HepG2 (cell line): Measurements from ENCODE around the gene TBCB. TPM values are rescaled to one million over a fixed set of nuclear protein-coding genes. Genes with fewer than 3 reads are reported as not detected.

ENCODE experiments used
- GABPA ChIP-seq, 2 experiments: IDR thresholded peaks; 2 replicates each; pipeline ENCODE4 v1.6.1; 2011 to 2016; ENCODE audit warnings: low read depth in 2 of 2, low read length in 1 of 2, missing biosample characterization in 1 of 2, missing genetic modification characterization in 1 of 2
- IKZF4 ChIP-seq: sonication (generic); formaldehyde crosslinking; IDR thresholded peaks from 2 replicates; pipeline ENCODE4 v1.5.1; 2020; ENCODE audit warnings: borderline replicate concordance, mild to moderate bottlenecking, low read depth, missing genetic modification reagents; ENCODE audit errors: not compliant biosample characterization
- KDM2A ChIP-seq: sonication (generic); formaldehyde crosslinking; IDR thresholded peaks from 2 replicates; pipeline ENCODE4 v1.4.0; 2020; ENCODE audit warnings: low read depth, missing genetic modification reagents, borderline replicate concordance
- MAF1 ChIP-seq: sonication (generic); formaldehyde crosslinking; IDR thresholded peaks from 2 replicates; pipeline ENCODE4 v1.5.0; 2020; ENCODE audit warnings: missing genetic modification reagents, borderline replicate concordance
- MAFK ChIP-seq, 2 experiments: IDR thresholded peaks in 1 of 2; conservative IDR thresholded peaks in 1 of 2; 2 replicates each; pipeline ENCODE4 v1.6.1; 2011; ENCODE audit warnings: improper control_type of control experiment in 2 of 2, low read length in 2 of 2
- SKIL ChIP-seq: sonication (generic); formaldehyde crosslinking; IDR thresholded peaks from 2 replicates; pipeline ENCODE4 v1.8.0; 2022; ENCODE audit warnings: missing genetic modification reagents, mild to moderate bottlenecking, moderate library complexity, borderline replicate concordance
- ZNF17 ChIP-seq: sonication (generic); formaldehyde crosslinking; IDR thresholded peaks from 2 replicates; pipeline ENCODE4 v1.5.0; 2020; ENCODE audit warnings: mild to moderate bottlenecking, missing genetic modification reagents
- ZNF207 ChIP-seq: fragments of 450-650 bp; IDR thresholded peaks from 2 replicates; pipeline ENCODE4 v1.6.1; 2016; ENCODE audit warnings: antibody characterized with exemption, borderline replicate concordance
- ZNF292 ChIP-seq: sonication (generic); formaldehyde crosslinking; IDR thresholded peaks from 2 replicates; pipeline ENCODE4 v1.8.1; 2022; ENCODE audit warnings: mild to moderate bottlenecking, low read depth, missing genetic modification reagents, borderline replicate concordance
- ZNF460 ChIP-seq: sonication (generic); formaldehyde crosslinking; IDR thresholded peaks from 2 replicates; pipeline ENCODE4 v1.5.1; 2020; ENCODE audit warnings: missing genetic modification reagents, mild to moderate bottlenecking, borderline replicate concordance
- ZNF615 ChIP-seq: sonication (generic); formaldehyde crosslinking; IDR thresholded peaks from 2 replicates; pipeline ENCODE4 v1.5.0; 2020; ENCODE audit warnings: mild to moderate bottlenecking, missing genetic modification reagents, borderline replicate concordance
- polyA plus RNA-seq, 8 experiments: library from polyadenylated mRNA; depleted of rRNA in 3 of 8; stranded (reverse) in 7 of 8; unstranded in 1 of 8; fragments of >200 nt; fragmentation: Illumina TruSeq in 4 of 8; extraction: Trizol in 4 of 8; gene quantifications; 2 replicates each; pipeline versions ENCODE4 v1.2.1 to v1.2.3, GENCODE V29; 2011 to 2016; ENCODE audit warnings: low read depth in 4 of 8, missing spikeins in 1 of 8, mixed read lengths in 1 of 8; ENCODE audit not compliant: insufficient read depth in 1 of 8
- total RNA-seq, 5 experiments: library from RNA; depleted of rRNA; stranded (reverse); fragments of >200 nt; fragmentation: Illumina TruSeq; extraction: Trizol; gene quantifications; 2 replicates each; pipeline ENCODE4 v1.2.3, GENCODE V29; 2016; ENCODE audit warnings: low read depth in 1 of 5
- TF ChIP-seq, protein P1 (sequence below): sonication (generic); formaldehyde crosslinking; conservative IDR thresholded peaks from 2 replicates; pipeline ENCODE4 v1.8.0; 2022; ENCODE audit warnings: low read depth, missing genetic modification reagents
- TF ChIP-seq, protein P2 (sequence below): sonication (generic); formaldehyde crosslinking; IDR thresholded peaks from 2 replicates; pipeline ENCODE4 v1.4.0; 2020; ENCODE audit warnings: missing genetic modification reagents
- TF ChIP-seq, protein P3 (sequence below): sonication (generic); formaldehyde crosslinking; IDR thresholded peaks from 2 replicates; pipeline ENCODE4 v1.8.0; 2022; ENCODE audit warnings: low read depth, missing genetic modification reagents
- TF ChIP-seq, protein P4 (sequence below): sonication (generic); formaldehyde crosslinking; conservative IDR thresholded peaks from 2 replicates; pipeline ENCODE4 v1.4.0; 2020; ENCODE audit warnings: missing genetic modification reagents

The TBCB gene
- total and polyA plus RNA-seq, 2 of the 13 experiments (the other 11 are each of a cell fraction or from before 2014, with no cell fraction given), result 271 to 276 TPM

DNA sequence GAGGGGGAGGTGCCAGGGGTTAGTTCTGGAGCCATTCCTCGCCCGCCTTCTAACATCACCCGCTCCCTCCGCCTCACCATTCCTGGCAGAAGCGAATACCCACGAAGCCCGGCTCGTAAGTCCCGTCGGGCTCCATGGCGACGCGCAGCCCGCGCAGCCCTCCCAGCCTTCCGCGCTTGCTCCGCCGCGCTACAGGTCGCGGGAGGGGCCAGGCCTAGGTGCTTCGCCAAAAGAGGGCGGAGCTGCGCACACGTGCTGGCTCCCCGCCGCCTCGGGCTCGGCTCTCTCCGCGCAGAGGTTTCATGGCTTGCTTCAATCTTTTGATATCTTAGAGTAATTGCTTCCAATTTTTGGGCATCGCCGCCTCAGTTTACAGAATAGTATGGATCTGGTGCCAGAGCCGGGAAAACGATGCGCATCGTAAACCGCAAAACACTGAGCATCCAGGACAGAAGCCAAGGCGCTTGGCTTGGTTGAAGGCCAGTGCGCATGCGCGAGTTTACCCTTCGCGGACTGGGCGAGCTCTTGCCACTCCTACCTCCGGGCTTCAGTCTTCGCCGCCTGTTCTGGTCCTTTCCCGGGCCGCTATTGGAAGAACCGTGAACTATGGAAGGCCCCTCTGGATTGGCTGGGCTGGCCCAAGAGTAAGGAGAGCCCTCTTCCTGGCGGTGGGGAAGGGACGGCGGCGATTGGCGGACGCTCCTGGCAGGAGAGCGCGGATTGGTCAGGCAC lies 381 bp upstream of the TBCB start, which contains the start of gene POLR2I (continued):
- TF ChIP-seq MAFK (conservative IDR thresholded peaks at IDR 0.05 in 1 of 2, IDR thresholded peaks at IDR 0.05 in 1 of 2; ENCODE audit: low read length in 2 of 2) (no peak), ZNF292 (CRISPR knock-in tag) (no peak), ZNF460 (CRISPR knock-in tag) (no peak), SKIL (no peak), IKZF4 (CRISPR knock-in tag) (peak; percentile 85), ZNF207 (no peak), GABPA (IDR thresholded peaks at IDR 0.05; ENCODE audit: low read depth, low read length) (no peak), GABPA (CRISPR knock-in tag; IDR thresholded peaks at IDR 0.05; ENCODE audit: low read depth) (peak; percentile 29; the same call in 1 of the 2 replicates), MAF1 (peak; percentile 90; the same call in 1 of the 2 replicates), ZNF17 (CRISPR knock-in tag) (no peak), ZNF615 (CRISPR knock-in tag) (peak; percentile 80; the same call in 1 of the 2 replicates), KDM2A (CRISPR knock-in tag) (peak; percentile 92)
- TF ChIP-seq, protein P1, sequence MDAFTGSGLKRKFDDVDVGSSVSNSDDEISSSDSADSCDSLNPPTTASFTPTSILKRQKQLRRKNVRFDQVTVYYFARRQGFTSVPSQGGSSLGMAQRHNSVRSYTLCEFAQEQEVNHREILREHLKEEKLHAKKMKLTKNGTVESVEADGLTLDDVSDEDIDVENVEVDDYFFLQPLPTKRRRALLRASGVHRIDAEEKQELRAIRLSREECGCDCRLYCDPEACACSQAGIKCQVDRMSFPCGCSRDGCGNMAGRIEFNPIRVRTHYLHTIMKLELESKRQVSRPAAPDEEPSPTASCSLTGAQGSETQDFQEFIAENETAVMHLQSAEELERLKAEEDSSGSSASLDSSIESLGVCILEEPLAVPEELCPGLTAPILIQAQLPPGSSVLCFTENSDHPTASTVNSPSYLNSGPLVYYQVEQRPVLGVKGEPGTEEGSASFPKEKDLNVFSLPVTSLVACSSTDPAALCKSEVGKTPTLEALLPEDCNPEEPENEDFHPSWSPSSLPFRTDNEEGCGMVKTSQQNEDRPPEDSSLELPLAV, result no peak; the same call in 1 of the 2 replicates
- TF ChIP-seq, protein P2, sequence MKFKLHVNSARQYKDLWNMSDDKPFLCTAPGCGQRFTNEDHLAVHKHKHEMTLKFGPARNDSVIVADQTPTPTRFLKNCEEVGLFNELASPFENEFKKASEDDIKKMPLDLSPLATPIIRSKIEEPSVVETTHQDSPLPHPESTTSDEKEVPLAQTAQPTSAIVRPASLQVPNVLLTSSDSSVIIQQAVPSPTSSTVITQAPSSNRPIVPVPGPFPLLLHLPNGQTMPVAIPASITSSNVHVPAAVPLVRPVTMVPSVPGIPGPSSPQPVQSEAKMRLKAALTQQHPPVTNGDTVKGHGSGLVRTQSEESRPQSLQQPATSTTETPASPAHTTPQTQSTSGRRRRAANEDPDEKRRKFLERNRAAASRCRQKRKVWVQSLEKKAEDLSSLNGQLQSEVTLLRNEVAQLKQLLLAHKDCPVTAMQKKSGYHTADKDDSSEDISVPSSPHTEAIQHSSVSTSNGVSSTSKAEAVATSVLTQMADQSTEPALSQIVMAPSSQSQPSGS (CRISPR knock-in tag), result peak; percentile 52; the same call in 1 of the 2 replicates
- TF ChIP-seq, protein P3, sequence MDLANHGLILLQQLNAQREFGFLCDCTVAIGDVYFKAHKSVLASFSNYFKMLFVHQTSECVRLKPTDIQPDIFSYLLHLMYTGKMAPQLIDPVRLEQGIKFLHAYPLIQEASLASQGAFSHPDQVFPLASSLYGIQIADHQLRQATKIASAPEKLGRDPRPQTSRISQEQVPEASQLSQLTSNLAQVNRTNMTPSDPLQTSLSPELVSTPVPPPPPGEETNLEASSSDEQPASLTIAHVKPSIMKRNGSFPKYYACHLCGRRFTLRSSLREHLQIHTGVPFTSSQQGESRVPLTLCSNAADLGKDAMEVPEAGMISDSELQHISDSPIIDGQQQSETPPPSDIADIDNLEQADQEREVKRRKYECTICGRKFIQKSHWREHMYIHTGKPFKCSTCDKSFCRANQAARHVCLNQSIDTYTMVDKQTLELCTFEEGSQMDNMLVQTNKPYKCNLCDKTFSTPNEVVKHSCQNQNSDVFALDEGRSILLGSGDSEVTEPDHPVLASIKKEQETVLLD (CRISPR knock-in tag), result peak; percentile 64; the same call in 1 of the 2 replicates
- TF ChIP-seq, protein P4, sequence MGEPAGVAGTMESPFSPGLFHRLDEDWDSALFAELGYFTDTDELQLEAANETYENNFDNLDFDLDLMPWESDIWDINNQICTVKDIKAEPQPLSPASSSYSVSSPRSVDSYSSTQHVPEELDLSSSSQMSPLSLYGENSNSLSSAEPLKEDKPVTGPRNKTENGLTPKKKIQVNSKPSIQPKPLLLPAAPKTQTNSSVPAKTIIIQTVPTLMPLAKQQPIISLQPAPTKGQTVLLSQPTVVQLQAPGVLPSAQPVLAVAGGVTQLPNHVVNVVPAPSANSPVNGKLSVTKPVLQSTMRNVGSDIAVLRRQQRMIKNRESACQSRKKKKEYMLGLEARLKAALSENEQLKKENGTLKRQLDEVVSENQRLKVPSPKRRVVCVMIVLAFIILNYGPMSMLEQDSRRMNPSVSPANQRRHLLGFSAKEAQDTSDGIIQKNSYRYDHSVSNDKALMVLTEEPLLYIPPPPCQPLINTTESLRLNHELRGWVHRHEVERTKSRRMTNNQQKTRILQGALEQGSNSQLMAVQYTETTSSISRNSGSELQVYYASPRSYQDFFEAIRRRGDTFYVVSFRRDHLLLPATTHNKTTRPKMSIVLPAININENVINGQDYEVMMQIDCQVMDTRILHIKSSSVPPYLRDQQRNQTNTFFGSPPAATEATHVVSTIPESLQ, result no peak
